TTC549 (cell line): Measurements from ENCODE around the gene PKP3.
"Not testable (repeated sequence)": the region's sequence is repeated elsewhere in the genome, so short reads cannot be mapped to it uniquely, and the experiment has no call there.

ENCODE experiments used
- FAIRE-seq: peaks from 2 replicates; lab custom pipeline; 2012; peaks lifted over from hg19 to GRCh38; lab: Jason Lieb, UNC

Gene PKP3

GRCh38 chr11:396948-397548 lies 3.0 kb downstream of the PKP3 start:
- no peak for FAIRE-seq

GRCh38 chr11:398826-399225 lies 4.8 kb downstream of the PKP3 start:
- no peak for FAIRE-seq

- FAIRE-seq = no peak
Measured at GRCh38 chr11:399731-400211, 5.8 kb downstream of the PKP3 start.

- FAIRE-seq = no peak
Measured at GRCh38 chr11:400241-400689, 6.3 kb downstream of the PKP3 start.

- not testable (repeated sequence) for FAIRE-seq
Measured at GRCh38 chr11:401196-401595, 7.2 kb downstream of the PKP3 start.

- FAIRE-seq = no peak
Measured at GRCh38 chr11:403021-403760, 9.2 kb downstream of the PKP3 start.

GRCh38 chr11:403761-404431 lies 9.9 kb downstream of the PKP3 start:
- FAIRE-seq = no peak

GRCh38 chr11:404551-405264 lies 10.7 kb downstream of the PKP3 start:
- no peak for FAIRE-seq

- FAIRE-seq = no peak
Measured at GRCh38 chr11:405323-405953, 11.4 kb downstream of the PKP3 start.

GRCh38 chr11:405954-406795 lies 12.2 kb downstream of the PKP3 start:
- FAIRE-seq = no peak

- no peak for FAIRE-seq
Measured at GRCh38 chr11:406796-407650, 13.0 kb downstream of the PKP3 start.

- FAIRE-seq = no peak
Measured at GRCh38 chr11:407651-408123, 13.7 kb downstream of the PKP3 start.

- no peak for FAIRE-seq
Measured at GRCh38 chr11:408154-409007, 14.4 kb downstream of the PKP3 start.

- no peak for FAIRE-seq
Measured at GRCh38 chr11:409008-409599, 15.1 kb downstream of the PKP3 start.

- FAIRE-seq = no peak
Measured at GRCh38 chr11:409600-410483, 15.8 kb downstream of the PKP3 start.

GRCh38 chr11:410711-411110 lies 16.7 kb downstream of the PKP3 start:
- FAIRE-seq = not testable (repeated sequence)

- not testable (repeated sequence) for FAIRE-seq
Measured at GRCh38 chr11:411520-411919, 17.5 kb downstream of the PKP3 start.
